Measurements from ENCODE around the gene RETREG1. TPM values are rescaled to one million over a fixed set of nuclear protein-coding genes. Genes with fewer than 3 reads are reported as not detected.

The RETREG1 gene
- total and polyA plus RNA-seq, 2 experiments from 2014 or later, result 2.3 to 3.6 TPM

- Mint-ChIP-seq H3K4me1 (peaks cover 12% of the 10 kb centered on the region), H3K9me3 (no peaks in the 10 kb centered on the region), H3K27me3 (ENCODE audit: insufficient read depth, low read depth, poor library complexity) (no peaks in the 10 kb centered on the region), H3K4me3 (no peak overlapping the region), H3K27ac (no peak overlapping the region), H3K36me3 (ENCODE audit: low read depth) (no peaks in the 10 kb centered on the region)
- H4K20me1 ChIP-seq (replicated peaks; ENCODE audit: insufficient read depth), result no peaks in the 10 kb centered on the region
- no peak overlapping the region for H2AFZ ChIP-seq
- H3K79me2 ChIP-seq (replicated peaks; ENCODE audit: insufficient read depth), result no peaks in the 10 kb centered on the region
- H3K4me2 ChIP-seq, result no peak overlapping the region
- no peak for TF ChIP-seq NANOG (IDR thresholded peaks at IDR 0.05; ENCODE audit: borderline replicate concordance)
- no peak for TF ChIP-seq ZNF331 (CRISPR knock-in tag; IDR thresholded peaks at IDR 0.05; ENCODE audit: low read depth)
- TF ChIP-seq EZH2 (IDR thresholded peaks at IDR 0.05; ENCODE audit: low read depth, unreplicated experiment), result no peak
- no peak for TF ChIP-seq REST (IDR thresholded peaks at IDR 0.05; ENCODE audit: unreplicated experiment)
- TF ChIP-seq EZH2phosphoT487 (IDR thresholded peaks at IDR 0.05; ENCODE audit: unreplicated experiment), result no peak
- no peak for TF ChIP-seq ETS1 (IDR thresholded peaks at IDR 0.05)
- no peak for TF ChIP-seq POLR2AphosphoS5 (IDR thresholded peaks at IDR 0.05; ENCODE audit: low read depth)
- no peak for TF ChIP-seq ZNF114 (CRISPR knock-in tag; IDR thresholded peaks at IDR 0.05)
- no peak for TF ChIP-seq JUNB (IDR thresholded peaks at IDR 0.05; ENCODE audit: unreplicated experiment)
- no peak for TF ChIP-seq CREB1 (CRISPR knock-in tag; IDR thresholded peaks at IDR 0.05; ENCODE audit: low read depth)
- no peak for TF ChIP-seq CTCF (conservative IDR thresholded peaks at IDR 0.05; ENCODE audit: low read depth in 2 of 2)
- TF ChIP-seq STAT1 (IDR thresholded peaks at IDR 0.05; ENCODE audit: unreplicated experiment), result no peak
- TF ChIP-seq ZNF462 (CRISPR knock-in tag; IDR thresholded peaks at IDR 0.05), result no peak
- no peaks in the 10 kb centered on the region for H3F3A ChIP-seq (replicated peaks; ENCODE audit: low read depth)
- H3K9me2 ChIP-seq (ENCODE audit: insufficient read depth), result 0 out of 2 replicates have a peak, but pooled peaks cover 1% of the 10 kb centered on the region
- no peak for ATAC-seq
- H3K27ac ChIP-seq (ENCODE audit: low read depth), result no peak overlapping the region
- DNase-seq (ENCODE audit: low spot score), result no peak
- no peaks in the 10 kb centered on the region for H3K27me3 ChIP-seq (ENCODE audit: insufficient read depth)
- peaks cover 13% of the 10 kb centered on the region; the same call in 1 of the 2 replicates for H3K4me1 ChIP-seq (ENCODE audit: insufficient read depth)
- no peak overlapping the region for H3K4me3 ChIP-seq
- H3K36me3 ChIP-seq (ENCODE audit: insufficient read depth), result no peaks in the 10 kb centered on the region
These were observed 109.1 kb downstream of the RETREG1 start for GRCh38 chr5:16507716-16508115.

All from GM23338 (cell line).